ENCODE results near the gene PINLYP.

DNA sequence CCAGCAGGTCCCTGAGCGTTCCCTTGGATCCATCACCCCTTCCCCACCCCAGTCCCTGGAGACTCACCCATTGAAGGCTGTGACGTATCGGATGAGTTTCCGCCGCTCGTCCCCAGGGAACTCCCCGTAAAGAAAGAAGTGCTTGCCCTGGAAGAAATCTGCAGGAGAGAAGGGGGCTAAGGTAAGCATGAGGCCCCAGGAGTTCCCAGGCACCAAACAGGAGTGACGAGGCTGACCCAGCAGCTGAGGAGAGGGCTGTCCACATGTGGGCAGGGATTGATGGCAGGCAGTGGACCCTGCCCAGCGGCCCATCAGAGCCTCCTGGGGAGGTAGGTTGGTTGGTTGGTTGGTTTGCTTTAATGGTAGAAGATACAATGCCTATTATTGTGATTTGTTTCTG lies 31.5 kb upstream of the PINLYP start:
- TF ChIP-seq, protein P1, sequence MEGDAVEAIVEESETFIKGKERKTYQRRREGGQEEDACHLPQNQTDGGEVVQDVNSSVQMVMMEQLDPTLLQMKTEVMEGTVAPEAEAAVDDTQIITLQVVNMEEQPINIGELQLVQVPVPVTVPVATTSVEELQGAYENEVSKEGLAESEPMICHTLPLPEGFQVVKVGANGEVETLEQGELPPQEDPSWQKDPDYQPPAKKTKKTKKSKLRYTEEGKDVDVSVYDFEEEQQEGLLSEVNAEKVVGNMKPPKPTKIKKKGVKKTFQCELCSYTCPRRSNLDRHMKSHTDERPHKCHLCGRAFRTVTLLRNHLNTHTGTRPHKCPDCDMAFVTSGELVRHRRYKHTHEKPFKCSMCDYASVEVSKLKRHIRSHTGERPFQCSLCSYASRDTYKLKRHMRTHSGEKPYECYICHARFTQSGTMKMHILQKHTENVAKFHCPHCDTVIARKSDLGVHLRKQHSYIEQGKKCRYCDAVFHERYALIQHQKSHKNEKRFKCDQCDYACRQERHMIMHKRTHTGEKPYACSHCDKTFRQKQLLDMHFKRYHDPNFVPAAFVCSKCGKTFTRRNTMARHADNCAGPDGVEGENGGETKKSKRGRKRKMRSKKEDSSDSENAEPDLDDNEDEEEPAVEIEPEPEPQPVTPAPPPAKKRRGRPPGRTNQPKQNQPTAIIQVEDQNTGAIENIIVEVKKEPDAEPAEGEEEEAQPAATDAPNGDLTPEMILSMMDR (conservative IDR thresholded peaks at IDR 0.05 in 1 of 2, IDR thresholded peaks at IDR 0.05 in 1 of 2; ENCODE audit: low read depth in 1 of 2, low read length in 2 of 2) = no peak
- TF ChIP-seq EZH2 (IDR thresholded peaks at IDR 0.05; ENCODE audit: low read length, missing control alignments) = no peak
